Fibroblast of lung (primary cell): Measurements from ENCODE around the gene CKS2. TPM values are rescaled to one million over a fixed set of nuclear protein-coding genes. Genes with fewer than 3 reads are reported as not detected.

Source experiments
- DNase-seq, 2 donors: peaks; one replicate each; pipeline versions ENCODE4 v3.0.0 to v3.0.0-alpha.2; 2010; ENCODE audit warnings: low read depth in 2 of 2
- H2AFZ ChIP-seq: 2 replicates; pipeline ENCODE4 v1.5.1; 2012; ENCODE audit warnings: low read length, control low read depth, inconsistent platforms
- H3K27ac ChIP-seq: 2 replicates; pipeline ENCODE4 v1.5.1; 2011; ENCODE audit warnings: low read length, control low read depth; ENCODE audit not compliant: insufficient read depth
- H3K27me3 ChIP-seq: 2 replicates; pipeline ENCODE4 v1.5.1; 2011; ENCODE audit warnings: mild to moderate bottlenecking, low read length; ENCODE audit not compliant: control insufficient read depth, insufficient read depth
- H3K36me3 ChIP-seq: 2 replicates; pipeline ENCODE4 v1.5.1; 2011; ENCODE audit warnings: low read length; ENCODE audit not compliant: control insufficient read depth, insufficient read depth
- H3K4me1 ChIP-seq: 2 replicates; pipeline ENCODE4 v1.5.1; 2011; ENCODE audit warnings: low read length; ENCODE audit not compliant: control insufficient read depth, insufficient read depth; ENCODE audit errors: extremely low read depth
- H3K4me2 ChIP-seq: 2 replicates; pipeline ENCODE4 v1.5.1; 2011; ENCODE audit warnings: low read length, control low read depth; ENCODE audit not compliant: insufficient read depth; ENCODE audit errors: extremely low read depth
- H3K4me3 ChIP-seq, 4 experiments: fragments of 200-600 bp in 1 of 4; sonication (generic) in 1 of 4; replicated peaks in 1 of 4; 2 replicates each; pipeline ENCODE4 v1.5.1; 2011 to 2016; ENCODE audit warnings: low read length in 4 of 4, low read depth in 3 of 4, mild to moderate bottlenecking in 3 of 4, control low read depth in 2 of 4, inconsistent platforms in 1 of 4, mixed read lengths in 1 of 4; ENCODE audit not compliant: insufficient read depth in 1 of 4; ENCODE audit errors: control extremely low read depth in 1 of 4
- H3K79me2 ChIP-seq: 2 replicates; pipeline ENCODE4 v1.5.1; 2012; ENCODE audit warnings: mild to moderate bottlenecking, low read length, inconsistent platforms; ENCODE audit not compliant: control insufficient read depth, insufficient read depth
- H3K9ac ChIP-seq: 2 replicates; pipeline ENCODE4 v1.5.1; 2011; ENCODE audit warnings: mild to moderate bottlenecking, low read length, control low read depth; ENCODE audit not compliant: insufficient read depth
- H3K9me3 ChIP-seq: 2 replicates; pipeline ENCODE4 v1.5.1; 2012; ENCODE audit warnings: low read depth, low read length; ENCODE audit not compliant: control insufficient read depth, insufficient read depth
- H4K20me1 ChIP-seq: 2 replicates; pipeline ENCODE4 v1.5.1; 2011; ENCODE audit warnings: low read length; ENCODE audit not compliant: control insufficient read depth, insufficient read depth; ENCODE audit errors: extremely low read depth
- EZH2 ChIP-seq: IDR thresholded peaks from 2 replicates; pipeline ENCODE4 v1.5.1; 2012; ENCODE audit warnings: low read length, control low read depth, mild to moderate bottlenecking; ENCODE audit errors: missing control alignments
- polyA plus RNA-seq, 2 donors: library from polyadenylated mRNA; depleted of rRNA in 1 of 2; stranded (reverse) in 1 of 2; unstranded in 1 of 2; fragments of >200 nt; gene quantifications; 2 replicates each; pipeline ENCODE4 v1.2.1, GENCODE V29; 2011 to 2012; ENCODE audit warnings: missing spikeins in 1 of 2
- total RNA-seq: library from RNA; depleted of rRNA; stranded (reverse); fragments of >200 nt; gene quantifications from 2 replicates; pipeline ENCODE4 v1.2.1, GENCODE V29; 2014
- TF ChIP-seq, protein P1 (sequence below), 2 donors: IDR thresholded peaks in 1 of 2; conservative IDR thresholded peaks in 1 of 2; 1 replicate in 1 of 2; 2 replicates in 1 of 2; pipeline ENCODE4 v1.5.1; 2011 to 2012; ENCODE audit warnings: low read length in 2 of 2, control low read depth in 1 of 2, inconsistent platforms in 1 of 2, low read depth in 1 of 2, mild to moderate bottlenecking in 1 of 2

CKS2 gene
- total and polyA plus RNA-seq, 2 donors (not counting 1 experiment from before 2014, with no cell fraction given) = 69.7 to 101 TPM

- Histone ChIP-seq H3K27me3 (no peaks in the 10 kb centered on the region), H3K4me1 (no peaks in the 10 kb centered on the region), H3K4me2 (no peak overlapping the region), H3K36me3 (no peaks in the 10 kb centered on the region), H3K9me3 (no peaks in the 10 kb centered on the region), H3K27ac (no peak overlapping the region), H3K4me3 (no peak overlapping the region), H2AFZ (no peak overlapping the region), H3K9ac (no peak overlapping the region), H4K20me1 (no peaks in the 10 kb centered on the region), H3K79me2 (no peaks in the 10 kb centered on the region)
- TF ChIP-seq, protein P1, sequence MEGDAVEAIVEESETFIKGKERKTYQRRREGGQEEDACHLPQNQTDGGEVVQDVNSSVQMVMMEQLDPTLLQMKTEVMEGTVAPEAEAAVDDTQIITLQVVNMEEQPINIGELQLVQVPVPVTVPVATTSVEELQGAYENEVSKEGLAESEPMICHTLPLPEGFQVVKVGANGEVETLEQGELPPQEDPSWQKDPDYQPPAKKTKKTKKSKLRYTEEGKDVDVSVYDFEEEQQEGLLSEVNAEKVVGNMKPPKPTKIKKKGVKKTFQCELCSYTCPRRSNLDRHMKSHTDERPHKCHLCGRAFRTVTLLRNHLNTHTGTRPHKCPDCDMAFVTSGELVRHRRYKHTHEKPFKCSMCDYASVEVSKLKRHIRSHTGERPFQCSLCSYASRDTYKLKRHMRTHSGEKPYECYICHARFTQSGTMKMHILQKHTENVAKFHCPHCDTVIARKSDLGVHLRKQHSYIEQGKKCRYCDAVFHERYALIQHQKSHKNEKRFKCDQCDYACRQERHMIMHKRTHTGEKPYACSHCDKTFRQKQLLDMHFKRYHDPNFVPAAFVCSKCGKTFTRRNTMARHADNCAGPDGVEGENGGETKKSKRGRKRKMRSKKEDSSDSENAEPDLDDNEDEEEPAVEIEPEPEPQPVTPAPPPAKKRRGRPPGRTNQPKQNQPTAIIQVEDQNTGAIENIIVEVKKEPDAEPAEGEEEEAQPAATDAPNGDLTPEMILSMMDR (conservative IDR thresholded peaks at IDR 0.05 in 1 of 2, IDR thresholded peaks at IDR 0.05 in 1 of 2; ENCODE audit: low read depth in 1 of 2, low read length in 2 of 2) = no peak
- TF ChIP-seq EZH2 = no peak
- DNase-seq = no peak
Measured at GRCh38 chr9:89277043-89277442, 34.0 kb upstream of the CKS2 start.

GRCh38 chr9:89277454-89277853, 33.5 kb upstream of the CKS2 start:
- Histone ChIP-seq H3K9ac (no peak overlapping the region), H3K9me3 (no peaks in the 10 kb centered on the region), H3K27me3 (no peaks in the 10 kb centered on the region), H3K79me2 (no peaks in the 10 kb centered on the region), H3K4me1 (no peaks in the 10 kb centered on the region), H4K20me1 (no peaks in the 10 kb centered on the region), H2AFZ (no peak overlapping the region), H3K4me2 (no peak overlapping the region), H3K36me3 (no peaks in the 10 kb centered on the region), H3K4me3 (no peak overlapping the region), H3K27ac (no peak overlapping the region)
- DNase-seq = peak; percentile 10 to 63
- TF ChIP-seq, protein P1 (conservative IDR thresholded peaks at IDR 0.05 in 1 of 2, IDR thresholded peaks at IDR 0.05 in 1 of 2; ENCODE audit: low read depth in 1 of 2, low read length in 2 of 2) = no peak
- no peak for TF ChIP-seq EZH2

- H3K9ac ChIP-seq = no peak overlapping the region
Measured at GRCh38 chr9:89278551-89278950, 32.4 kb upstream of the CKS2 start.

More at GRCh38 chr9:89278551-89278950, 32.4 kb upstream of the CKS2 start:
- no peak overlapping the region for H3K4me2 ChIP-seq
- H3K36me3 ChIP-seq = no peaks in the 10 kb centered on the region
- no peaks in the 10 kb centered on the region for H3K27me3 ChIP-seq
- no peaks in the 10 kb centered on the region for H3K4me1 ChIP-seq
- H2AFZ ChIP-seq = no peak overlapping the region
- peak in 1 of 2 donors; percentile 12 for DNase-seq
- H3K4me3 ChIP-seq = no peak overlapping the region
- no peak overlapping the region for H3K27ac ChIP-seq
- H3K79me2 ChIP-seq = no peaks in the 10 kb centered on the region
- TF ChIP-seq EZH2 = no peak
- TF ChIP-seq, protein P1 (conservative IDR thresholded peaks at IDR 0.05 in 1 of 2, IDR thresholded peaks at IDR 0.05 in 1 of 2; ENCODE audit: low read depth in 1 of 2, low read length in 2 of 2) = no peak
- no peaks in the 10 kb centered on the region for H3K9me3 ChIP-seq
- H4K20me1 ChIP-seq = no peaks in the 10 kb centered on the region
